Pancreas (tissue), 10 donors: ENCODE data around the gene SNX1. TPM values are rescaled to one million over a fixed set of nuclear protein-coding genes. Genes with fewer than 3 reads are reported as not detected.

ENCODE experiments used
- ATAC-seq, 4 donors: fragments of 200-7000 bp; cut with Tn5 transposase; one replicate each; pipeline versions ENCODE4 v1.8.0 to v1.9.1; 2020; ENCODE audit warnings: mild to moderate bottlenecking in 4 of 4, moderate library complexity in 4 of 4
- DNase-seq, 6 donors: peaks; one replicate each; pipeline ENCODE4 v3.0.0-alpha.2; 2020
- FAIRE-seq: peaks from 2 replicates; lab custom pipeline; 2012; peaks lifted over from hg19 to GRCh38; lab: Jason Lieb, UNC
- H3K27ac ChIP-seq, 4 donors: fragments of 200-600 bp; sonication (generic); 1 replicate in 3 of 4; 2 replicates in 1 of 4; pipeline versions ENCODE4 v1.5.0 to v1.8.0; 2020
- H3K27me3 ChIP-seq, 4 donors: fragments of 200-600 bp; one replicate each; pipeline ENCODE4 v1.8.0; 2021
- H3K36me3 ChIP-seq, 3 donors: fragments of 200-600 bp; sonication (generic) in 1 of 3; one replicate each; pipeline versions ENCODE4 v1.5.0 to v1.8.0; 2020 to 2021
- H3K4me1 ChIP-seq, 3 donors: fragments of 200-600 bp; one replicate each; pipeline ENCODE4 v1.8.0; 2021
- H3K4me3 ChIP-seq, 4 donors: fragments of 200-600 bp; sonication (generic) in 2 of 4; one replicate each; pipeline versions ENCODE4 v1.5.0 to v1.8.0; 2020 to 2021
- H3K9me3 ChIP-seq, 4 donors: fragments of 200-600 bp; one replicate each; pipeline ENCODE4 v1.8.0; 2021
- WGBS, 2 donors: extraction: QIAGEN DNeasy Blood & Tissue Kit; methylation state at CpG; one replicate each; pipeline ENCODE4 v1.1.7; 2013; 5-methylcytosine and 5-hydroxymethylcytosine counted together
- intact Hi-C, 3 donors: fragments of 100-400 bp; cut with DNase I; formaldehyde crosslinking; loops; one replicate each; pipeline versions ENCODE4 v1.11.1 to v1.14.2; 2022
- polyA plus RNA-seq, 2 donors: library from polyadenylated mRNA; stranded (reverse); fragments of 200-250 nt; gene quantifications; one replicate each; pipeline ENCODE4 v1.2.3, GENCODE V29; 2013
- total RNA-seq, 6 donors: library from RNA; stranded (reverse); fragmentation: NEBNext Ultra II Directional in 4 of 6; extraction: Animal tissue kit (Norgen Biotek cat#: 25700) in 4 of 6; gene quantifications; one replicate each; pipeline versions ENCODE4 v1.2.1 to v1.2.4, GENCODE V29; 2021 to 2023
- TF ChIP-seq, protein P1 (sequence below), 4 donors: fragments of 200-600 bp; sonication (generic) in 3 of 4; IDR thresholded peaks; one replicate each; pipeline versions ENCODE4 v1.5.0 to v1.8.0; 2021; ENCODE audit warnings: antibody characterized with exemption in 4 of 4
- donor health status: healthy with polysubstance abuse.
- donor health status: DM: no; HTN: no; CAD: no; lungs with moderate emphysema.
- donor health status: DM: no; HTN: no; CAD: no.
- donor health status: control.
- donor health status: control.
- donor health status: Bipolar disorder and iron deficiency.
- donor health status: DM: yes; HTN: yes; CAD: no.
- donor health status: DM: no; HTN: no; CAD: no.
- donor health status: DM: no; HTN: no; CAD: no.
- donor health status: DM: yes; HTN: yes; CAD: no.

SNX1 gene
- total and polyA plus RNA-seq, 8 donors = 32.9 to 82.4 (median 44.9) TPM

- intact Hi-C loops = loop anchor here in 1 of 3 donors (10.0 kb wide), 1 partner anchor 497 kb away; no protein-coding TSS in a partner anchor
- WGBS, 2 donors = 93 to 95% methylated on average over 2 of the region's 2 CpGs
- H3K36me3 ChIP-seq = no peaks in the 10 kb centered on the region
- H3K27ac ChIP-seq = no peak overlapping the region
- TF ChIP-seq, protein P1, sequence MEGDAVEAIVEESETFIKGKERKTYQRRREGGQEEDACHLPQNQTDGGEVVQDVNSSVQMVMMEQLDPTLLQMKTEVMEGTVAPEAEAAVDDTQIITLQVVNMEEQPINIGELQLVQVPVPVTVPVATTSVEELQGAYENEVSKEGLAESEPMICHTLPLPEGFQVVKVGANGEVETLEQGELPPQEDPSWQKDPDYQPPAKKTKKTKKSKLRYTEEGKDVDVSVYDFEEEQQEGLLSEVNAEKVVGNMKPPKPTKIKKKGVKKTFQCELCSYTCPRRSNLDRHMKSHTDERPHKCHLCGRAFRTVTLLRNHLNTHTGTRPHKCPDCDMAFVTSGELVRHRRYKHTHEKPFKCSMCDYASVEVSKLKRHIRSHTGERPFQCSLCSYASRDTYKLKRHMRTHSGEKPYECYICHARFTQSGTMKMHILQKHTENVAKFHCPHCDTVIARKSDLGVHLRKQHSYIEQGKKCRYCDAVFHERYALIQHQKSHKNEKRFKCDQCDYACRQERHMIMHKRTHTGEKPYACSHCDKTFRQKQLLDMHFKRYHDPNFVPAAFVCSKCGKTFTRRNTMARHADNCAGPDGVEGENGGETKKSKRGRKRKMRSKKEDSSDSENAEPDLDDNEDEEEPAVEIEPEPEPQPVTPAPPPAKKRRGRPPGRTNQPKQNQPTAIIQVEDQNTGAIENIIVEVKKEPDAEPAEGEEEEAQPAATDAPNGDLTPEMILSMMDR (IDR thresholded peaks at IDR 0.05) = no peak
- H3K4me3 ChIP-seq = no peak overlapping the region
- H3K27me3 ChIP-seq = no peaks in the 10 kb centered on the region
- ATAC-seq = no peak
- no peak for DNase-seq
- no peak for FAIRE-seq
- H3K9me3 ChIP-seq = no peaks in the 10 kb centered on the region
- no peaks in the 10 kb centered on the region for H3K4me1 ChIP-seq
These were observed 91.8 kb downstream of the SNX1 start for GRCh38 chr15:64187396-64188191.

Other genes starting within 250 kb of the SNX1 start
- gene DAPK2, start 49.5 kb upstream of the SNX1 start, total RNA-seq = 1 to 10 TPM; 2.1 to 8.0 (median 5.0) TPM
- 1 to 10 TPM; 4.9 to 6.0 TPM for gene DAPK2, start 49.5 kb upstream of the SNX1 start, polyA plus RNA-seq
- gene CIAO2A, start 2.1 kb upstream of the SNX1 start, total RNA-seq = 10 to 100 TPM; 16.0 to 44.1 (median 26.3) TPM
- 10 to 100 TPM; 42.0 to 61.2 TPM for gene CIAO2A, start 2.1 kb upstream of the SNX1 start, polyA plus RNA-seq
- 1 to 10 TPM in 3 of 6 donors, under 1 TPM in 3; 0.51 to 3.5 (median 1.0) TPM for gene SNX22, start 55.7 kb downstream of the SNX1 start, total RNA-seq
- gene SNX22, start 55.7 kb downstream of the SNX1 start, polyA plus RNA-seq = 1 to 10 TPM; 1.4 to 4.0 TPM
- gene PPIB, start 67.0 kb downstream of the SNX1 start, total RNA-seq = 100 to 1,000 TPM; 230 to 367 (median 349) TPM
- gene PPIB, start 67.0 kb downstream of the SNX1 start, polyA plus RNA-seq = 100 to 1,000 TPM; 432 to 576 TPM